Stimulated activated CD4-positive, alpha-beta T cell treated with anti-CD3 and anti-CD28 coated beads, Interleukin-15, amount 100 ng/mL, for 1 hour (primary cell): ENCODE measurements around the gene RECQL5.
A peak's percentile ranks its signal among the peaks of the same experiment; 100 is the strongest.
"Not testable (repeated sequence)": the region's sequence is repeated elsewhere in the genome, so short reads cannot be mapped to it uniquely, and the experiment has no call there.

Experiments
- DNase-seq, 2 donors: peaks; one replicate each; pipeline ENCODE4 v3.0.0-alpha.2; 2020; ENCODE audit warnings: low read depth in 1 of 2, low spot score in 1 of 2

RECQL5 gene

GRCh38 chr17:75595284-75595919, 71.6 kb downstream of the RECQL5 start:
- no peak for DNase-seq

- DNase-seq, result no peak
These were observed 72.3 kb downstream of the RECQL5 start for GRCh38 chr17:75594499-75595283.

GRCh38 chr17:75593430-75593829, 73.5 kb downstream of the RECQL5 start:
- DNase-seq, result not testable (repeated sequence)

- DNase-seq, result no peak
These were observed 74.5 kb downstream of the RECQL5 start for GRCh38 chr17:75592348-75593020.

- DNase-seq, result no peak
These were observed 75.1 kb downstream of the RECQL5 start for GRCh38 chr17:75591722-75592302.

GRCh38 chr17:75590849-75591721, 75.9 kb downstream of the RECQL5 start:
- no peak for DNase-seq

GRCh38 chr17:75590314-75590761, 76.6 kb downstream of the RECQL5 start:
- DNase-seq, result no peak

GRCh38 chr17:75589919-75590303, 77.0 kb downstream of the RECQL5 start:
- no peak for DNase-seq

- DNase-seq, result peak; percentile 93 to 98
These were observed 77.7 kb downstream of the RECQL5 start for GRCh38 chr17:75589012-75589918.

GRCh38 chr17:75588596-75589011, 78.3 kb downstream of the RECQL5 start:
- peak in 1 of 2 donors; percentile 9 for DNase-seq

GRCh38 chr17:75587675-75588595, 79.0 kb downstream of the RECQL5 start, which contains the start of gene MYO15B:
TSS of gene MYO15B (plus strand) at chr17:75587800. CDS start at chr17:75588058, 258 bp downstream.
- peak; percentile 20 to 52 for DNase-seq

GRCh38 chr17:75584849-75585175, 82.1 kb downstream of the RECQL5 start:
- DNase-seq, result no peak

- DNase-seq, result not testable (repeated sequence)
These were observed 83.8 kb downstream of the RECQL5 start for GRCh38 chr17:75583197-75583596.

GRCh38 chr17:75581121-75581725, 85.7 kb downstream of the RECQL5 start:
- DNase-seq, result peak in 1 of 2 donors; percentile 28
